ENCODE data around the gene RNF213.

DNA sequence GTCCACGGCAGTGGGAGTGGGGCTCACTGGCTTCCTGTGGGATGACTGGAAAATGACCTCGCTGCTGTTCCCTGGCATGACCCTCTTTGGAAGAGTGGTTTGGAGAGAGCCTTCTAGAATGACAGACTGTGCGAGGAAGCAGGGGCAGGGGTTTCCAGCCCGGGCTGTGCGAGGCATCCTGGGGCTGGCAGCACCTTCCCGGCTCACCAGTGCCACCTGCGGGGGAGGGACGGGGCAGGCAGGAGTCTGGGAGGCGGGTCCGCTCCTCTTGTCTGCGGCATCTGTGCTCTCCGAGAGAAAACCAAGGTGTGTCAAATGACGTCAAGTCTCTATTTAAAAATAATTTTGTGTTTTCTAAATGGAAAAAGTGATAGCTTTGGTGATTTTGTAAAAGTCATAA lies 7.8 kb upstream of the RNF213 start:
- TF ChIP-seq, protein P1, sequence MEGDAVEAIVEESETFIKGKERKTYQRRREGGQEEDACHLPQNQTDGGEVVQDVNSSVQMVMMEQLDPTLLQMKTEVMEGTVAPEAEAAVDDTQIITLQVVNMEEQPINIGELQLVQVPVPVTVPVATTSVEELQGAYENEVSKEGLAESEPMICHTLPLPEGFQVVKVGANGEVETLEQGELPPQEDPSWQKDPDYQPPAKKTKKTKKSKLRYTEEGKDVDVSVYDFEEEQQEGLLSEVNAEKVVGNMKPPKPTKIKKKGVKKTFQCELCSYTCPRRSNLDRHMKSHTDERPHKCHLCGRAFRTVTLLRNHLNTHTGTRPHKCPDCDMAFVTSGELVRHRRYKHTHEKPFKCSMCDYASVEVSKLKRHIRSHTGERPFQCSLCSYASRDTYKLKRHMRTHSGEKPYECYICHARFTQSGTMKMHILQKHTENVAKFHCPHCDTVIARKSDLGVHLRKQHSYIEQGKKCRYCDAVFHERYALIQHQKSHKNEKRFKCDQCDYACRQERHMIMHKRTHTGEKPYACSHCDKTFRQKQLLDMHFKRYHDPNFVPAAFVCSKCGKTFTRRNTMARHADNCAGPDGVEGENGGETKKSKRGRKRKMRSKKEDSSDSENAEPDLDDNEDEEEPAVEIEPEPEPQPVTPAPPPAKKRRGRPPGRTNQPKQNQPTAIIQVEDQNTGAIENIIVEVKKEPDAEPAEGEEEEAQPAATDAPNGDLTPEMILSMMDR (IDR thresholded peaks at IDR 0.05): peak; percentile 12 to 73
- TF ChIP-seq POLR2AphosphoS5 (IDR thresholded peaks at IDR 0.05) (no peak), POLR2A (IDR thresholded peaks at IDR 0.05) (no peak), EP300 (IDR thresholded peaks at IDR 0.05) (no peak)
